RKO (cell line): ENCODE data around the gene LPCAT4.
"Not testable (repeated sequence)": the region's sequence is repeated elsewhere in the genome, so short reads cannot be mapped to it uniquely, and the experiment has no call there.

Source experiments
- DNase-seq: peaks from one replicate; pipeline ENCODE4 v3.0.0-alpha.2; 2016; ENCODE audit warnings: low spot score

Gene LPCAT4

DNA sequence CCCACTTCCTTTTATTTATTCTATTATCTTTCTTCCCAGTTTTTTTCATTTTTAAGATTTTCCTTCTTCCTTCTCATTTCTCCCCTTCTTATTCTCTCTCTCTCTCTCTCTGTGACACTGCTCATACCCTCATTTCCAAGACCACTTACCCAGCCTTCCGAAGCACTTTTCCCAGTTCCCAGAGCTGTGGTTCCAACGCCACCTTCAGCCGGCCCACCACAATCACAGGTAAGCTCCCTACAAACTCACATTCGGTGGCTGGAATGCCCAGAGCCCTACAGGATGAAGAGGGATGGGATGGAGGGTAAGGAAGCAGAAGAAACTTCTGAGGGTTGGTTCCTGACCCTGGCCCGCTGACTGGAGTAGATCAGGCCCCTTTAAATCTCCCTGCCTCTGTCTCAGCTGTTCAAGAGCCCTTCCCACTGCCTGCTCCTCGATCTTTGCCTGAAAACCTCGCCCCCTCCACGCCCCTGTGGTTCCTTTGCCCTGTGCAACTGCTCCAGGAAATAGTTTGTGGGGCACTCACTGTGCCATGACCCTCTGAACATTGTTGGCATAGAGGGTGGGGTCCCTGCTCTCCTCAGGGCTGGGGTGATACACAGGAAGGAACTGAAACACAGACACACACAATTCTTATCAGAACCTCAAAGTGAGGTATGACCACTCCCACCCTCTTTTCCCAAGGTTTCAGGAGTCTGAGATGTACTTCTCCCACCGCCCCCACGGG, 4.8 kb downstream of the LPCAT4 start:
- no peak for DNase-seq

DNA sequence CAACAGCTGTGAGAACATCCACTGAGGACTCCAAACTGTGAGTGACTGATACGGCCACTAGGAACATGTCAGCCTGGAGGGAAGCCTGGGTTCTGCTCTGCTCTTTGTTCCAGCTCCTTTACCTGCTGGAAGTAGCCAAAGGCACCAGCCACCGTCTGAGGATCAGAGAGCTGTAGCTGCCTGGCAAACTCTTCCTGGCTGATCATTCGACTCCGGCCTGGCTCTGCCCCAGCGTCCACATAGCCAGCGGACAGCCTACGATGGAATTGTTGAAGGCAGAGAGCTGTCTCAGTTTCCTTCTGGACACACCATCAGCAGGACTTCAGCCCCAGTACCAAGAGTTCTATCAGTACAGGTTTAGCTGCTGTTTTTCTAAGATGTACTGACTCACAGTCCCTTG, 5.7 kb downstream of the LPCAT4 start:
- no peak for DNase-seq

DNA sequence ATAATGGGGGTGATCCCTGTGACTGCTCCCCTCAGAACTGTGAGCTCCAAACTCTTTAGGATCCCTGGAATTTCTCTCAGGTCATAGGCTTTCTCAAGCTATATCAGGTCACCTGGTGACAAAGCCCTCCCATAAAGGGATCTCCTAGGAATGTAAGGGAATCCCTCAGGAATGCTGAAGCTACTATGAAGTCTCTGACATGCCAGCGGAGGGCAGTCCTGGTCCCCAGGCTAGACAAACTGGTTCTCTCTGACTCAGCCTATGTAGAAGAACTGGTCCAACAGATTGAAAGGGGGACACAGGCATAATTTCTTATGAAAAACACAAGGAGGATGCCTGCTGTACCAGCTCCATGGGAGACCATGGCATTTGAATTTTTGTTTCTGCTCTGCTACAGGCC, 6.7 kb downstream of the LPCAT4 start:
- DNase-seq = peak; percentile 41

DNA sequence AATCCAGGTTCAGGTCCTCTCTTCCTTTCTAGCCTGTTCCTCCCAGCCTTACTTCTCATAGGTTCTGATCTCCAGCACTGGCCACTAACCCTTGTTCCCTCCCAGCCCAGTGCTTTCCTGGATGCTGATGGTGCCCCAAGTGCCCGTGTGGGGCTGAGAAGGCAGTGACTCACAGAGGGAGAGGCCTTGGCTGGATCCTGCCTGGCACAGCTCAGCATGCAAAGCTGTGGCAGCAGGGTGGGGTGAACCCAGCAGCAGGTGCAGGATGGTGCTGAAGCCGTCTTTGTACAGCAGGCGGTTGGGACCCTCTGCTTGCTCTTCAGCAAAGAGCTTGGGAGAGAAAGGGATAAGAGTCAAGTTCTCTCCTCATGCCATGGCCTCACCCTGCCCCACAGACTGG, 7.6 kb downstream of the LPCAT4 start:
- no peak for DNase-seq

DNA sequence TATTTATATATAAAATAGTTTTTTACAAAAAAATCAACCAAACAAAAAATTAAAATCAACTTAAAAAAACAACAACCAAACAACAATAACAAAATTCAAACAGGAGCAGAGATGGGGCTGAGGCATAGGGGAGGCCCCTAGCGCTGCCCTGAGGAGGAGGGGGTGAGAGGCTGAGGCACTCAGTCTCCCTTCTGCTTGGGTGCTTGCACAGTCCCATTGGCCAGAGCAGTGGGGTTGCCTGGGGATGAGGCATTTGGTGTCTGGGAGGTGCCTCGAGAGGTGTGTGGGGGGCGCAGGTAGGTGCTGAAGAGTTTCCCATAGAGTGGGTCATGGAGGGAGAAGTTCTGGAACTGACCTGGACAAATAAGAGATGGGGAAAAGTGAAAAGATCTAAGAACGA, 8.0 kb downstream of the LPCAT4 start:
- no peak for DNase-seq

DNA sequence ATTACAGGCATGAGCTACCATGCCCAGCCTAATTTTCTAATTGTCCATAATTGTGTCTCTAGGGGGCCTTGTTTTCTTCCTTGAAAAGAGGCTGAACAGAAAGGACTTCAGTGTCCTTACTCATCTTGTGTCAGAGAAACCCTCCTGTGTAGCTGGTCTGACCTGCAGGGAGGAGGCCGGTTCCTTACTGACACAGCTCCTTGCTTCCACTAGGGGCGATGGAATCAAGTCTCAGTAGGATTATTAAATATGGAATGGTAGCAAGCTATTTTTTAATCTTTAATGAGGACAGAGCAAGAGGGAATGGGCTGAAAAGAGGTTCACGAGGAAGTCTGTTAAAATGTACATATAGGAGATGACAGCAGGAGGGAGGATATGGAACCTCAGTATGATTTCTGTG, 8.6 kb downstream of the LPCAT4 start:
- DNase-seq = peak; percentile 69

DNA sequence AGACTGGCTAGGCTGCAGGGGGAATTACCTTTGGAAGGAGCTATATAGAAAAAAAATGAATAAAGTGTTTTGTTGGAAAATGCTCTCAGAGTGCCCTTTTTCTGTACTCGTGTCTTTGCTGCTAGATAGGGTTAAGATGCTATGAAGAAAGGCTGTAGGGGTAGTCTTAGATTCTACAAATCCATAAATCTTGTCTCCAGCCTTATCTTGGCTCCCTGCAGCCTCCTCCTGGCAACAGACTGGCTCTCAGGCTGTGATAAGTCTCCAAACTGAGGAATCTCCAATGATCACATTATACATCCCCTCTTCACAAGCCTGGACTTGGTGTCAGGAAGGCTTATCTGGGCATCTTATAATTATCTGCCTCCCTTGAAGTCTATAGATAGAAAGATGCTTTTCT, 9.3 kb downstream of the LPCAT4 start:
- DNase-seq = no peak

DNA sequence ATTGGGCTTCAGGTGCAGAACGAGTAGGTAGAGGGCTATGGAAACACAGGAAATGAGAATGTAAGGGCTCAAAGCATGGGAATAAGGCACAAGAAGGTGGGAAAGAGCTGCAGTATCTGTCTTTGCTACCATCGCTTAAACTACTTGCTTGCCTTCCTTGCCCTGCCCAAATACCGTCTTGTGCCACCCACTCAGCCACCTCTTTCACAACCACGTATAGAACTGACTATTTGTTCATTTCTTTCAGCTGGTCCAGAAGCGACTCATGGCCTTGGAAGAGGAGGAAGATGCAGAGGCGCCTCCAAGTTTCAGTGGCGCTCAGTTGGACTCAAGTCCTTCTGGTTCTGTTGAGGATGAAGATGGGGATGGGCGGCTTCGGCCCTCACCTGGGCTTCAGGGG, 11.8 kb downstream of the LPCAT4 start:
- no peak for DNase-seq

DNA sequence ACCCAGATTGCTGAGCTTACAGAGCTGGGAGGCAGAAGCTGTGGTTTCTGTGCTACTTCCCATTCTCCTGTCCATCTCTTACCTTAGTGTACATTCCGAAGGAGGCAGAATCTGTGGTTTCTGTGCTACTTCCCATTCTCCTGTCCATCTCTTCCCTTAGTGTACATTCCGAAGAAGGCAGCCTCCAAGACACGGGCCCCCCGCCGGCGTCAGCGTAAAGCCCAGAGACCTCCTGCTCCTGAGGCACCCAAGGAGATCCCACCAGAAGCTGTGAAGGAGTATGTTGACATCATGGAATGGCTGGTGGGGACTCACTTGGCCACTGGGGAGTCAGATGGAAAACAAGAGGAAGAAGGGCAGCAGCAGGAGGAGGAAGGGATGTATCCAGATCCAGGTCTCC, 12.7 kb downstream of the LPCAT4 start:
- no peak for DNase-seq

DNA sequence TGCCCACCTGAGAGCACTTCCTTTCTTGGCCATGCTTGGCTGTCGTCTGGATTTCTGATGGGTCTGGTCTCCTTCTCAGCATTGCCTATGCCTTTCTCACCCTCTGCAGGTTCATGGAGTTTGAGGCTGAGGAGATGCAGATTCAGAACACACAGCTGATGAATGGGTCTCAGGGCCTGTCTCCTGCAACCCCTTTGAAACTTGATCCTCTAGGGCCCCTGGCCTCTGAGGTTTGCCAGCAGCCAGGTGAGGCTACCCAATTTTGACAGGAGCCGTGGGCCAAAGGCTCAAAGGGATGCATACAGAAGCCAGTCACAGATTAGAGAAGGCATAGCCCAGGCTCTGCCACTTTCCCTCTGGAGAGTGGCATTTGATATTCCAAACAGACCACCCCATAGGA, 13.4 kb downstream of the LPCAT4 start:
- no peak for DNase-seq

DNA sequence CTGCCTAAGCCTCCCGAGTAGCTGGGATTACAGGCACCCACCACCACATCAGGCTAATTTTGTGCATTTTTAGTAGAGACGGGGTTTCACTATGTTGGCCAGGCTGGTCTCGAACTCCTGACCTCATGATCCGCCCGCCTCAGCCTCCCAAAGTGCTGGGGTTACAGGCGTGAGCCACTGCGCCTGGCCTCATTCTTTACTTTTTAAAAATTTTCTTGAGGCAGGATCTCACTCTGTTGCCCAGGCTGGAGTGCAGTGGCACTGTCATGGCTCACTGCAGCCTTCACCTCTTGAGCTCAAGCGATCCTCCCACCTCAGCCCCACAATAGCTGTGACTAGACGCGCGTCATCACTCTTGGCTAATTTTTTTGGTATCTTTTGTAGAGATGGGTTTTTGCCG, 14.0 kb downstream of the LPCAT4 start:
- DNase-seq = not testable (repeated sequence)

DNA sequence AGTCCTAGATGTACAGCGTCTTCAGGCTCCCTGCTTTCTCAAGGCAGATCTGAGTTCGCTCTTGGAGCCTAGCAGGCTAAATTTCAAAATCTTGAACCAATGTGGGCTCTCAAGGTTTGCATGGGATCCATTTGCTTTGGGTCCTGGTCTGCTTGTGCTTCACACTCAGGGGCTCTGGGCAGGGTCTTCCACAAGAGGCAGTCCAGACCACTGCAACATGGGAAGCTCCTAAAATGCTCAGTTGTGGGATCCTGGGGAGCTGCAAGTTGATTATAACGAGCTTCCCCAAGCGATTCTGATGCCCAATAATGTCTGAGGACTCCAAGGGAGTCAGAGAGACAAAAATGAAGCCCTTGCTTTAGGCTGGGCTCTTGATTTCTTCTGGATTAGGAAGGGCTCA, 17.2 kb downstream of the LPCAT4 start:
- DNase-seq = no peak

DNA sequence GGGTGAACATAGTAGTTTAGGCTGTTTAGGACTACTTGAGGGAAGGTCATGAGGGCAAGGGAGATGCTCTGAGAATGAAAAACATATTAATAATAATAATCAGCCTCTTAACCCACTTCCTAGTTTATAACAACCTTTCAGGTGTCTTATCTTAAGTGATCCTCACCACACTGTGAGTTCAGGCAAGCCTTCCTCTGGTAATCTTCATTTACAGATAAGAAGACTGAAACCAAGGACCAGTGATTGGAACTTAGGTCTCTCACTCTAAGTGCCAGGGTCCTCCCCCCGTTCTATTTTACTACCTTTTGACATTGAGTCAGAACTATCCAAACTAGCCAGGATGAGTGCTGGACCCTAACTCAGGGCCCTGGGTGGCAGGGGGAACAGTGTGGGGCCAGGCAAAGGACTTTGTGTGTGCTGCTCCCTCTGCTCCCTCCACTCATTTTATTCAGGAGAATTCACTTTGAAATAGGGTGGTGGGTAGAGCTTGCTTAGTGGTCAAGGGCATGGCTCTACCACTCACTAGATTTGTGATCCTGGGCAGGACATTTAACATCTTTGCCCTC, 18.2 kb downstream of the LPCAT4 start:
- DNase-seq = no peak

DNA sequence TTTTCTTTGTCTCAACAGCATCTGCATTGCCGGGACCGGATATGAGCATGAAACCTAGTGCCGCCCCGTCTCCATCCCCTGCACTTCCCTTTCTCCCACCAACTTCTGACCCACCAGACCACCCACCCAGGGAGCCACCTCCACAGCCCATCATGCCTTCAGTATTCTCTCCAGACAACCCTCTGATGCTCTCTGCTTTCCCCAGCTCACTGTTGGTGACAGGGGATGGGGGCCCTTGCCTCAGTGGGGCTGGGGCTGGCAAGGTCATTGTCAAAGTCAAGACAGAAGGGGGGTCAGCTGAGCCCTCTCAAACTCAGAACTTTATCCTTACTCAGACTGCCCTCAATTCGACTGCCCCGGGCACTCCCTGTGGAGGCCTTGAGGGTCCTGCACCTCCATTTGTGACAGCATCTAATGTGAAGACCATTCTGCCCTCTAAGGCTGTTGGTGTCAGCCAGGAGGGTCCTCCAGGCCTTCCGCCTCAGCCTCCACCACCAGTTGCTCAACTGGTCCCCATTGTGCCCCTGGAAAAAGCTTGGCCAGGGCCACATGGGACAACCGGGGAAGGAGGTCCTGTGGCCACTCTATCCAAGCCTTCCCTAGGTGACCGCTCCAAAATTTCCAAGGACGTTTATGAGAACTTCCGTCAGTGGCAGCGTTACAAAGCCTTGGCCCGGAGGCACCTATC, 18.9 kb downstream of the LPCAT4 start:
- DNase-seq = no peak

DNA sequence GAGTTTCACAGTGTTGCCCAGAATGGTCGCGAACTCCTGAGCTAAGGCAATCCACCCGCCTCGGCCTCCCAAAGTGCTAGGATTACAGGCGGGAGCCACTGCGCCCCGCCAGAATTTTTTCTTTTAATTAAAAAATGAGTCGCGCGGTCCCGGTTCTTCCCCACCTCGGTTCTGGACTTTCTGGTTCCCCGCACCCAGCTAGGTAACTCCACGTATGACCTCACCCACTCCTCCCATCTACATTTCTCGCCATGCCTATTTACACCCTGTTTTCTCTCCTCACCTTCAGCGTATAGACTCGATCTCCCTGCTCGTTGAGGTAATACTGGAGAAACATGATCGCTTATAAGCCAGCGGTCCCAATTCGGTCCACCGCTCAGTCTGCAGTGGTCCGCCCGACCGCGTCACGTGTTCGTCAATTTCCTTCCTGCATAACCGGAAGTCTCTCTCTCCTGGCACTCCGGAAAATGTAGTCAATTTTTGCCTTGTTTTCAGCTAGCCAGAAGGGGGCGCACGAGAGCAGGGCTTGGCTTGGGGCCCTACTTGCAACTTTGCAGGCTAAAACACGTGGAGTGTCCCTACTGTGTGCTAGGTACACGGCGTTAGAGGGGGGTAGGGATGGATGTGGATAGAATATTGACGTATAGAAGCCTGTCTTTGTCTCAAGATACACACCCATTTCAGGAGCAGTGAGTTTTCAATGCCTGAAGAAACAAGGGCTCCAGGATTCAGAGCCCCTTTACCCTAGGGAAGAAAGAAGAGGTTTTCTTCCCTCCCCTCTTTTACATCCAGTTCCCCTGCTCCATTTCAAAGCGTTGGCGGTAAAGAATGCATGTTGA, 24.0 kb downstream of the LPCAT4 start, which contains the start of the genes NOP10 and NUTM1:
Gene NOP10, minus strand, starts transcription at position 400 of the 839 bp plus-strand sequence. Its CDS starts 63 bp downstream, at position 337.
Gene NUTM1, plus strand, starts transcription at position 579 of the 839 bp plus-strand sequence. CDS start 382 bp downstream, outside the sequence.
- peak; percentile 96 for DNase-seq

DNA sequence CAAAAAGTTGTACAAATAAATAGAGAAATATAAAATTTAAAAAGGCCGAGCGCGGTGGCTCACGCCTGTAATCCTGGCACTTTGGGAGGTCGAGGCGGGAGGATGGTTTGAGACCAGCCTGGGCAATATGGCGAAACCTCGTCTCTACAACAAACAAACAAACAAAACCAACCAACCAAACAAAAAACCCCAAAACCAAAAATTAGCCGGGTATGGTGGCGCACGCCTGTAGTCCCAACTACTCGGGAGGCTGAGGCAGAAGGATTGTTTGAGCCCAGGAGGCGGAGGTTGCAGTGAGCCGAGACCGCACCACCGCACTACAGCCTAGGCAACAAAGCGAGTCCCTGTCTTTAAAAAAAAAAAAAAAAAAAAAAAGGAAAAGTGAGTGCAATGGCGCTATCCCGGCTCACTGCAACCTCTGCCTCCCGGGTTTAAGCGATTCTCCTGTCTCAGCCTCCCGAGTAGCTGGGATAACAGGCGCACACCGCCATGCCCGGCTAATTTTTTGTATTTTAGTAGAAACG, 24.7 kb downstream of the LPCAT4 start:
- peak; percentile 29 for DNase-seq

DNA sequence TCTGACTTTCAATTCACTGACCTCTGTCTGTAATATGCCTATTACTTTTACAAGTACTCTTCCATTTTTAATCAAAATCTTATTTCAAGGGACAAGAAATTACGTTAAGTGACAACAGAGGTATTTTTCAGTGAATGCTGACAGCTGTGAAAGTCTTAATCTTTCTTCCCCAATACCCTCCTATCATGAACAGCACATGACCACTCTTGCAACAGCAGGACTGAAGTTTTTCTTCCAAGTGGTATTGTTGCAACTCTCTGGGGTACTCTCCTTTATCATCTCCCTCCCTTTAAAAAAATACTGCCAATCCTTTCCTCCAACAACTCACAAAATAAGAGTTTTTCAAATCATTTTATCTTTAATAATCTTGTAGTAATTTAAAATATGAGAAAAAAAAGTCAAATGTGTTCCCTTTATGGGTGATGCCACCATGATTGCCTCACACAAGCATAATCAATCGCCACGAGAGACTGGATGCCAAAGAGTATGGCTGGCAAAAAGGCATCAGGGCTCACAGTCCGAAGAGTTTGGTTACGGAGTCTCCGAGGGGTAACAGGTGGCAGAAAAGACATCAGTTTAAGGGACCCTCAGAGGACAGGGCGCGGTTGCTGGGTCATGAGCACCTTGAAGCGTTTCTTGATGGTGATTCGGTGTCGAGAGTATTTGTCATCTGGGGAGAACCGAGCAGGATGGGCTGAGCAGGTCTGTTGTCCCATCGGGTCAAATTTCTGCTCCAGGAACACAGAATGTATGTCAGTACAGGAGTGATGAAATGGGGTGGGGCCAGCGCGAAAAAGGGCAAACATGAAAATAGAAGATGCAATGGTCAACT, 25.4 kb downstream of the LPCAT4 start:
- DNase-seq = peak; percentile 75

DNA sequence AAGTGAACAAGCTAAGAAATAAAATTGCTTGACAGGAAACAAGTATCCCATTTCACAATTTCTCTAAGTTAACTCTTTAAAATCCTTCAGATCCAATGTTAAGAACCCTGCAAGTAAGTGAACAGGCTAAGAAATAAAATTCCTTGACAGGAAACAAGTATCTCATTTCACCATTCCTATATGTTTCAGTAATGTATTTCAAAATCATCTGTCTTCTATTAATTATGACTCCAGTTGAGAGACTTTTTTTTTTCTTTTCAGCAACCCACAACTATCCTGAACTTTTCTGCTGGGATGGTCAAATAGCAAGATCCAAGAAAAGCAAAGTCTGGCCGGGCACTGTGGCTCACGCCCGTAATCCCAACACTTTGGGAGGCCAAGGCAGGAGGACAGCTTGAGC, 27.1 kb downstream of the LPCAT4 start:
- DNase-seq = no peak

DNA sequence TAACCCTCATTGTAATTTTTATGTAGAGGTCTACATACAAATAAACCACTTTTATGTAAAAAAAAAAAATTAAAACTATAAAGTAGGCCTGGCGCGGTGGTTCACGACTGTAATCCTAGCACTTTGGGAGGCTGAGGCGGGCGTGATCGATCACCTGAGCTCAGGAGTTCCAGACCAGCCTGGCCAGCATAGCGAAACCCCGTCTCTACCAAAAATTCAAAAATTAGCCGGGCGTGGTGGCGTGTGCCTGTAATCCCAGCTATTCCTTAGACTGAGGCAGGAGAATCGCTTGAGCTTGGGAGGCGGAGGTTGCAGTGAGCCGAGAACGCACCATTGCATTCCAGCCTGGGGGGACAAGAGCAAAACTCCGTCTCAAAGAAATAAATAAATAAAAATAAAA, 28.6 kb downstream of the LPCAT4 start:
- no peak for DNase-seq

DNA sequence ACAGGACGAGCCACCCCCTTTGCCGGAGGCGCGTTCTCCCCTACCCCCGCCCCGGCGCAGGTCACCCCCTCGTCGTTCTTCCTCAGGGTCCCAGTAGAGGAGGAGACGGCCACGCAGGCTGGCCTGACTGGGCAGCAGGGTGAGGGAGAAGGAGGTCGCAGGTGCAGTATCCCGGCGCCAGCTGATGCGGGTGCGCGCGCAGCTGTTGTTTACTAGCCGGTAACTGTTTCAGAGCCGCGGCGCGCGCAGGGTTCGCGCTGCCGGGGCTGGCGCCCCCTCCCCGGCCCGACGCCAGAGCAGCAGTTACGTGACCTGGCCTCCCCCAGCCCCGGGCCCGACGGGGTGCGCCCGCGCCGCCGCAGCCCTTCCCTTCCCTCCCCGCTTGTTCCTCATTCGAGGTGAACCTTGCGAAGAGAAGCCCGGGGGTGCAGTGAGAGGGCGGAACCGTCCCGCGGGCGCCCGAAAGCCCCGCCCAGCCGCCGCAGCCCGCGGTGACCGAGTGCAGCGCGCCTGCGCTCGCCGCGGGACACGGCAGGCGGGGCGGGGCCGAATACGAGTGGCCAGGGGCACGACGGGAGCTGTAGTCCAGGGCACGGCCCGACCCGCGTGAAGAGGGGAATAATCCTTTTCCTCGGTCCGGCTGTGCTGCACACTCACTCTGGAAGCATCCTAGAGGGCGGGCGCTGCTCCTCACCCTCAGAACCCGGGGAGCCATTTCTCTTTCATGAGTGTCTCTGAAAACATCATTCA, 29.3 kb downstream of the LPCAT4 start, which contains the start of gene SLC12A6:
Gene SLC12A6, minus strand, starts transcription at position 225 of the 750 bp plus-strand sequence. CDS start 1,101 bp downstream, outside the sequence.
- DNase-seq = peak; percentile 97
